Endothelial cell of umbilical vein (primary cell): ENCODE data around the gene C6orf89. TPM values are rescaled to one million over a fixed set of nuclear protein-coding genes. Genes with fewer than 3 reads are reported as not detected.

Source experiments
- BruUV-seq: library from RNA; stranded (reverse); fragments of 400-500 nt; replicated peaks from 2 replicates; lab custom pipeline; 2021; lab: Mats Ljungman, UMichigan
- CTCF ChIA-PET: fragments of 300-600, 350-600 bp; sonication (Branson Sonifier 250); formaldehyde crosslinking; loops from one replicate; lab custom pipeline; 2021; ENCODE audit warnings: antibody characterized with exemption, inconsistent platforms; lab: Charles Lee
- POLR2A ChIA-PET: fragments of 300-600, 350-600 bp; sonication (Branson Sonifier 250); formaldehyde crosslinking; loops from one replicate; lab custom pipeline; 2021; ENCODE audit warnings: antibody characterized with exemption, inconsistent platforms; lab: Charles Lee
- DNase-seq: peaks from one replicate; pipeline ENCODE4 v3.0.0-alpha.2; 2011; ENCODE audit warnings: low read depth, low spot score
- FAIRE-seq: peaks from 2 replicates; lab custom pipeline; 2011; peaks lifted over from hg19 to GRCh38; lab: Jason Lieb, UNC
- H2AFZ ChIP-seq: 2 replicates; pipeline ENCODE4 v1.6.0; 2012; ENCODE audit warnings: low read depth, low read length, control low read depth, inconsistent platforms
- H3K27ac ChIP-seq: 2 replicates; pipeline ENCODE4 v1.5.1; 2011; ENCODE audit warnings: low read depth, mild to moderate bottlenecking, control low read depth, low read length, moderate library complexity; ENCODE audit not compliant: insufficient read depth
- H3K27me3 ChIP-seq, 2 experiments: 2 replicates each; pipeline versions ENCODE4 v1.6.0 to v1.6.1; 2011; ENCODE audit warnings: low read length in 2 of 2, mixed read lengths in 1 of 2; ENCODE audit not compliant: control insufficient read depth in 2 of 2, insufficient read depth in 2 of 2
- H3K36me3 ChIP-seq, 2 experiments: 2 replicates in 1 of 2; 3 replicates in 1 of 2; pipeline ENCODE4 v1.5.1; 2011; ENCODE audit warnings: low read length in 2 of 2, mild to moderate bottlenecking in 1 of 2, moderate library complexity in 1 of 2; ENCODE audit not compliant: control insufficient read depth in 2 of 2, insufficient read depth in 2 of 2; ENCODE audit errors: extremely low read depth in 1 of 2
- H3K4me1 ChIP-seq: 3 replicates; pipeline ENCODE4 v1.5.1; 2011; ENCODE audit warnings: mild to moderate bottlenecking, low read length; ENCODE audit not compliant: control insufficient read depth, insufficient read depth; ENCODE audit errors: extremely low read depth
- H3K4me2 ChIP-seq: 2 replicates; pipeline ENCODE4 v1.6.1; 2011; ENCODE audit warnings: low read length, control low read depth, mixed read lengths; ENCODE audit not compliant: insufficient read depth
- H3K4me3 ChIP-seq, 3 experiments: fragments of 200-600 bp in 1 of 3; sonication (generic), shearing (Covaris generic) in 1 of 3; replicated peaks in 1 of 3; 2 replicates each; pipeline ENCODE4 v1.5.1; 2011 to 2016; ENCODE audit warnings: control low read depth in 3 of 3, low read length in 3 of 3, mild to moderate bottlenecking in 2 of 3, inconsistent platforms in 1 of 3, low read depth in 1 of 3, moderate library complexity in 1 of 3; ENCODE audit not compliant: insufficient read depth in 1 of 3
- H3K79me2 ChIP-seq: 2 replicates; pipeline ENCODE4 v1.6.0; 2012; ENCODE audit warnings: low read length, inconsistent platforms; ENCODE audit not compliant: control insufficient read depth, insufficient read depth
- H3K9ac ChIP-seq: replicated peaks from 2 replicates; pipeline ENCODE3; 2011; ENCODE audit warnings: low read length, control low read depth; ENCODE audit not compliant: insufficient read depth; ENCODE audit errors: extremely low read depth
- H3K9me1 ChIP-seq: replicated peaks from 3 replicates; pipeline ENCODE4 v1.6.0; 2011; ENCODE audit warnings: mild to moderate bottlenecking, low read length; ENCODE audit not compliant: control insufficient read depth, insufficient read depth; ENCODE audit errors: extremely low read depth
- H3K9me3 ChIP-seq: replicated peaks from 2 replicates; pipeline ENCODE4 v1.5.1; 2012; ENCODE audit warnings: low read length, inconsistent platforms; ENCODE audit not compliant: control insufficient read depth, insufficient read depth
- H4K20me1 ChIP-seq: replicated peaks from 2 replicates; pipeline ENCODE3; 2011; ENCODE audit warnings: mild to moderate bottlenecking, low read length; ENCODE audit not compliant: control insufficient read depth, insufficient read depth; ENCODE audit errors: extremely low read depth
- CTCF ChIP-seq, 2 donors: IDR thresholded peaks; 1 replicate in 1 of 2; 2 replicates in 1 of 2; pipeline ENCODE4 v1.5.1; 2011; ENCODE audit warnings: low read length in 2 of 2, mild to moderate bottlenecking in 2 of 2, moderate library complexity in 2 of 2, control low read depth in 1 of 2, inconsistent platforms in 1 of 2, low read depth in 1 of 2; ENCODE audit not compliant: insufficient read depth in 1 of 2; ENCODE audit errors: extremely low read depth in 1 of 2
- EZH2 ChIP-seq: IDR thresholded peaks from 2 replicates; pipeline ENCODE4 v1.6.1; 2012; ENCODE audit warnings: borderline replicate concordance, low read depth, mild to moderate bottlenecking, moderate library complexity, low read length, inconsistent platforms; ENCODE audit not compliant: severe bottlenecking
- FOS ChIP-seq: IDR thresholded peaks from 2 replicates; pipeline ENCODE4 v1.6.1; 2011; ENCODE audit warnings: mild to moderate bottlenecking, low read length, moderate library complexity, borderline replicate concordance; ENCODE audit not compliant: insufficient read depth
- GATA2 ChIP-seq: IDR thresholded peaks from 2 replicates; pipeline ENCODE4 v1.7.0; 2011; ENCODE audit warnings: low read depth, mild to moderate bottlenecking, moderate library complexity, mixed read lengths, low read length; ENCODE audit not compliant: insufficient read length, insufficient read depth
- JUN ChIP-seq: IDR thresholded peaks from 2 replicates; pipeline ENCODE4 v1.6.1; 2011; ENCODE audit warnings: borderline replicate concordance, low read depth; ENCODE audit not compliant: insufficient read length, insufficient read depth
- MAX ChIP-seq: IDR thresholded peaks from 2 replicates; pipeline ENCODE4 v1.6.1; 2011; ENCODE audit not compliant: insufficient read depth, insufficient read length
- MYC ChIP-seq: IDR thresholded peaks from one replicate; pipeline ENCODE4 v1.6.1; 2011; ENCODE audit warnings: mild to moderate bottlenecking, low read depth, low read length
- POLR2A ChIP-seq: IDR thresholded peaks from 2 replicates; pipeline ENCODE4 v1.6.1; 2012; ENCODE audit warnings: low read depth, mild to moderate bottlenecking, control low read depth, low read length
- POLR2AphosphoS5 ChIP-seq: IDR thresholded peaks from 2 replicates; pipeline ENCODE4 v1.6.1; 2012; ENCODE audit warnings: low read depth, mild to moderate bottlenecking, control low read depth, low read length, moderate library complexity; ENCODE audit not compliant: insufficient read depth
- dilution Hi-C: fragments of 300-500 bp; cut with MboI; formaldehyde crosslinking; loops from one replicate; pipeline ENCODE4 v1.15.0; 2019; ENCODE audit warnings: low sequenced_read_pairs; ENCODE audit not compliant: extremely low pct_ligation_motif_present
- intact Hi-C: fragments of 100-400 bp; cut with micrococcal nuclease; formaldehyde crosslinking; loops from one replicate; pipeline ENCODE4 v1.10.0; 2022
- polyA plus RNA-seq, 4 experiments: library from polyadenylated mRNA; depleted of rRNA in 3 of 4; stranded (reverse) in 3 of 4; unstranded in 1 of 4; fragments of >200 nt; gene quantifications; 2 replicates each; pipeline versions ENCODE4 v1.2.1 to v1.2.3, GENCODE V29; 2011 to 2012; ENCODE audit warnings: missing spikeins in 1 of 4
- total RNA-seq: library from RNA; stranded (reverse); gene quantifications from 2 replicates; pipeline ENCODE4 v1.2.3, GENCODE V29; 2021

The C6orf89 gene
- total and polyA plus RNA-seq, 2 donors (not counting 3 experiments of a cell fraction or from before 2014, with no cell fraction given), result 18.2 to 34.0 TPM

- Histone ChIP-seq H3K27me3 (no peaks in the 10 kb centered on the region), H3K9ac (no peak overlapping the region), H3K27ac (no peak overlapping the region), H2AFZ (no peak overlapping the region), H3K4me3 (no peak overlapping the region), H3K9me3 (no peaks in the 10 kb centered on the region), H3K36me3 (peaks cover 3 to 12% of the 10 kb centered on the region in 2 experiments), H3K4me1 (peaks cover 3% of the 10 kb centered on the region), H3K79me2 (no peaks in the 10 kb centered on the region), H4K20me1 (no peaks in the 10 kb centered on the region), H3K9me1 (no peaks in the 10 kb centered on the region), H3K4me2 (no peak overlapping the region)
- CTCF ChIA-PET, result interaction anchor here (1.3 kb wide), 1 partner anchor 50 kb away, joined by 3 read pairs; no protein-coding TSS in a partner anchor
- POLR2A ChIA-PET, result no interaction called here
- FAIRE-seq, result no peak
- TF ChIP-seq CTCF (IDR thresholded peaks at IDR 0.05; ENCODE audit: extremely low read depth in 1 of 2, insufficient read depth in 1 of 2, low read depth in 1 of 2, low read length in 2 of 2) (no peak), MAX (no peak), EZH2 (no peak), POLR2AphosphoS5 (no peak), FOS (no peak), JUN (no peak), GATA2 (no peak), MYC (no peak), POLR2A (no peak)
- DNase-seq, result no peak
- dilution Hi-C loops (no loop called here), intact Hi-C loops (no loop called here)
- no TSS peak for BruUV-seq
Measured at GRCh38 chr6:36963451-36964290, 77.9 kb downstream of the C6orf89 start.
